ENCODE data around the gene MYOZ1.

MYOZ1 gene

DNA sequence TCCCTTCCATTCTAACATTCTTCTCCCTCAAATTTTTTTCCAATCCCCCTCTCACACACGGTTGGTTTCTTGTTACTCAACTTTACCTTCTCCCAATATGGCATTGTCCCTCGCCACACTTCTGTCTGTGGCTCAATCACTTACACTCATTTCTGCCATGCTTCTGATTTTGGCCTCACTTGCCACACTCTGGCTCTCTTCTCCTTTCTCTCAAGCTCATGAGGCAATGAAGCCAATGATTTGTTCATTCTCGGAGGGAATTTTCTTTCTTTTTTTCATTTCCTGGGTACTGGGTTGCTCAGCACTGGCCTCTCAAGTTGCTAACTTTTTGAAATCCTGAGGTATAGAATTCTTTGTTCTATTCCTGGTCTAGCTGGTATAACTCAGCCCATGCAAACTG lies 4.0 kb upstream of the MYOZ1 start:
- Histone ChIP-seq H3K4me3 (ENCODE audit: low read depth, low read length) (no peak overlapping the region), H3K36me3 (replicated peaks) (no peaks in the 10 kb centered on the region), H3K27me3 (replicated peaks) (no peaks in the 10 kb centered on the region), H3K27ac (no peak overlapping the region)
- DNase-seq, result no peak
- in situ Hi-C loops (cut with HindIII; ENCODE audit: low pct_ligation_motif_present, low sequenced_read_pairs), result no loop called here
- TF ChIP-seq, protein P1, sequence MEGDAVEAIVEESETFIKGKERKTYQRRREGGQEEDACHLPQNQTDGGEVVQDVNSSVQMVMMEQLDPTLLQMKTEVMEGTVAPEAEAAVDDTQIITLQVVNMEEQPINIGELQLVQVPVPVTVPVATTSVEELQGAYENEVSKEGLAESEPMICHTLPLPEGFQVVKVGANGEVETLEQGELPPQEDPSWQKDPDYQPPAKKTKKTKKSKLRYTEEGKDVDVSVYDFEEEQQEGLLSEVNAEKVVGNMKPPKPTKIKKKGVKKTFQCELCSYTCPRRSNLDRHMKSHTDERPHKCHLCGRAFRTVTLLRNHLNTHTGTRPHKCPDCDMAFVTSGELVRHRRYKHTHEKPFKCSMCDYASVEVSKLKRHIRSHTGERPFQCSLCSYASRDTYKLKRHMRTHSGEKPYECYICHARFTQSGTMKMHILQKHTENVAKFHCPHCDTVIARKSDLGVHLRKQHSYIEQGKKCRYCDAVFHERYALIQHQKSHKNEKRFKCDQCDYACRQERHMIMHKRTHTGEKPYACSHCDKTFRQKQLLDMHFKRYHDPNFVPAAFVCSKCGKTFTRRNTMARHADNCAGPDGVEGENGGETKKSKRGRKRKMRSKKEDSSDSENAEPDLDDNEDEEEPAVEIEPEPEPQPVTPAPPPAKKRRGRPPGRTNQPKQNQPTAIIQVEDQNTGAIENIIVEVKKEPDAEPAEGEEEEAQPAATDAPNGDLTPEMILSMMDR (IDR thresholded peaks at IDR 0.05; ENCODE audit: low read depth, low read length, missing control alignments), result no peak

DNA sequence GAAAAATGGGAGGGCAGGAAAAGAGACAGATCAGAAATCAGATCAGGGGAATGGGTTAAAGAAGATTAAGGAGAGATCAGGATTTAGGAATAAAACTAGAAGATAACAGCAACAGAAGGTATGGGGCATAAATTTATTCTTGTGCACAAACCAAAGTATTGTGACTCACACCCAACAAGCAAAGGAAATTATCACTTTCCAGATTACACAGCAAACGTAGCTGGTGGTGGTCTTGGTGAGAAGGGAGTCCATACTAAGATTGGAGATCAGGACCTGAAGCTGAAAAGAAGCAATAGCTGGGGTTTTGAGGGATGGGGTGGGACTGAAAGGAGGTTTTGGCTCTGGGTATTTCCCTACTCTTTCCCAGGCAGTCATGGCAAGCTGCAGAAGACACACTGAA lies 3.5 kb upstream of the MYOZ1 start:
- Histone ChIP-seq H3K27me3 (replicated peaks) (no peaks in the 10 kb centered on the region), H3K27ac (no peak overlapping the region), H3K4me3 (ENCODE audit: low read depth, low read length) (no peak overlapping the region), H3K36me3 (replicated peaks) (no peaks in the 10 kb centered on the region)
- TF ChIP-seq, protein P1 (IDR thresholded peaks at IDR 0.05; ENCODE audit: low read depth, low read length, missing control alignments), result no peak
- no peak for DNase-seq
- in situ Hi-C loops (cut with HindIII; ENCODE audit: low pct_ligation_motif_present, low sequenced_read_pairs), result no loop called here

DNA sequence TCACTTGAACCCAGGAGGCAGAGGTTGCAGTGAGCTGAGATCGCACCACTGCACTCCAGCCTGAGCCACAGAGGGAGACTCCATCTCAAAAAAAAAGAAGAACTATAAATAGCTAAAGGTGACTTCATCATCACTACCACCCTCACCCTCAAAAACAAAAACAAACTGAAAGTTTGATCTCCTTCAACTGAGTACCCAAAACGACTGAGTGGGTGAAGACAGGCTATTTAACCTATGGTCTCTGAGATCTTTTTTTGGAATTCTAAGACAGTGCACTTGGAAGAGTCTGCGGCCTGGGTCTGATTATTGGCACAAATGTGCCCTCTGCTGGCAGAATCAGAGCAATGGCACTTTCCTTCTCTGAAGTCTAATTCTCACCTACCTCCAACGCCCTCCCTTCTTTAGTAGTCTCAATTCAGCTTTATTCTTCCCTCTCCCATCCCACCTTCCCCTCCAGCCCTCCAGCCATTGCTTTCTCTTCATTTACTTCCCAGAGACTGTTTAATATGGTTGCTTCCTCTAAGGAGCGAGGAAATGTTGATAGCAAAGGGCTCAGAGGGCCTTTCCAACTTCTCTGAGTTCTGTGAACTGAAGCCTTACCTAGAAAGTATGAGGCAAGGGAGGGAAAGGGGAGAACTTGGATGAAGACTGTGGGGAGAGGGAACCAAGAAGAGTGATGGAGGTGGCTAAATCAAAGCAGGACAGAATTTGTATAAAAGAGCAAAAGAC lies 2.9 kb upstream of the MYOZ1 start:
- Histone ChIP-seq H3K27me3 (replicated peaks) (no peaks in the 10 kb centered on the region), H3K4me3 (ENCODE audit: low read depth, low read length) (no peak overlapping the region), H3K27ac (no peak overlapping the region), H3K36me3 (replicated peaks) (no peaks in the 10 kb centered on the region)
- DNase-seq, result peak; percentile 45
- in situ Hi-C loops (cut with HindIII; ENCODE audit: low pct_ligation_motif_present, low sequenced_read_pairs), result no loop called here
- TF ChIP-seq, protein P1 (IDR thresholded peaks at IDR 0.05; ENCODE audit: low read depth, low read length, missing control alignments), result peak; percentile 85

DNA sequence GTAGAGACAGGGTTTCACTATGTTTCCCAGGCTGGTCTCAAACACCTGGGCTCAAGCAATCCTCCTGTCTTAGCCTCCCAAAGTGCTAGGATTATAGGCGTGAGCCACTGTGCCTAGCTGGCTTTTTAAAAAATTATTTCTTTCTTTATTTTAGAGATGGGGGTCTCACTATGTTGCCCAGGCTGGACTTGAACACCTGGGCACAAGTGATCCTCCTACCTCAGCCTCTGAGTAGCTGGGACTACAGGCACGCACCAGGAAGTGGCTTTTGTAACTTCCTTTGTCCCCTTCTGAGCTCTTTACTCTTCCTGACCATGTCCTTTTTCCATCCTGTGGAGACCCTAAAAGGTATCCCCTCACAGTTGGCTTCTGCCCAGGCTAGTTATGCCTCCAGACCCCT lies 2.1 kb upstream of the MYOZ1 start:
- H3K27me3 ChIP-seq (replicated peaks), result no peaks in the 10 kb centered on the region
- no peak overlapping the region for H3K27ac ChIP-seq
- TF ChIP-seq, protein P1 (IDR thresholded peaks at IDR 0.05; ENCODE audit: low read depth, low read length, missing control alignments), result no peak
- no peak for DNase-seq
- no peak overlapping the region for H3K4me3 ChIP-seq (ENCODE audit: low read depth, low read length)
- in situ Hi-C loops (cut with HindIII; ENCODE audit: low pct_ligation_motif_present, low sequenced_read_pairs), result no loop called here
- no peaks in the 10 kb centered on the region for H3K36me3 ChIP-seq (replicated peaks)

DNA sequence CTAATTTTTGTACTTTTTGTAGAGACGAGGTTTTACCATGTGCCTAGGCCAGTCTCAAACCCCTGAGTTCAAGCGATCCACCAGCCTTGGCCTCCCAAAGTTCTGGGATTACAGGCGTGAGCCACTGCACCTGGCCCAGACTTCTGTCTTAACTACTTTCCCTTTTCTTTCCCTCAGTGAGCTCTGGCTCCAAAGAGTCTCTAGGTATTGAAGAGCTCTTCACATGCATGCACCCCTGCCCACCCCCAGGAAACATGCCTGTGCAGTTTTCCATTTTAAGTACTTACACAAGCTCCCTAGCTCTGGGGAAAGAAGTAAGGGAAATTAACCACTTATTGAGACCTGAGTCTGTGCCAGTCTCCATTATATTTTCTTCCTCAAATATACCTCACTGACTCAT lies 2.0 kb downstream of the MYOZ1 start:
- Histone ChIP-seq H3K36me3 (replicated peaks) (no peaks in the 10 kb centered on the region), H3K4me3 (ENCODE audit: low read depth, low read length) (no peak overlapping the region), H3K27me3 (replicated peaks) (no peaks in the 10 kb centered on the region), H3K27ac (no peak overlapping the region)
- TF ChIP-seq, protein P1 (IDR thresholded peaks at IDR 0.05; ENCODE audit: low read depth, low read length, missing control alignments), result no peak
- no peak for DNase-seq
- in situ Hi-C loops (cut with HindIII; ENCODE audit: low pct_ligation_motif_present, low sequenced_read_pairs), result no loop called here

DNA sequence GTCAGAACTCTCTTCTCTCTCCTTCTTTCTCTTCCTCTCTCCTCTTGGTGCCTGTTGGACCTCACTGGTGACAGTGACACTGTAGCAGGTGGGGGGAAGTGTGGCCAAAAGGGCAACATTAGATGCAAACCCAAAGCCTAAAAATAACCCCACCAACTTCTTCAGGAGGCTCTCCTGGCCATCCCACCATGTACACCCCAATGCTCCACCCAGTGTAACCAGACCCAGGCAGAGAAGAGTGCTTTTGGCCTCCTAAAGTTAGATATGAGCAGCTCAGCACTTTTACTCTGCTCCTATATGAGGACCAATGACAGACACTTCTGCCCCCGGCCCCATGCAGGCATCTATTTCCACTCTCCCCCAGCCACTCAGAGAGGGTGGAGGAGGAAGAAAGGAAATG lies 5.5 kb downstream of the MYOZ1 start:
- Histone ChIP-seq H3K27ac (no peak overlapping the region), H3K36me3 (replicated peaks) (no peaks in the 10 kb centered on the region), H3K27me3 (replicated peaks) (no peaks in the 10 kb centered on the region), H3K4me3 (ENCODE audit: low read depth, low read length) (no peak overlapping the region)
- no peak for DNase-seq
- in situ Hi-C loops (cut with HindIII; ENCODE audit: low pct_ligation_motif_present, low sequenced_read_pairs), result no loop called here
- TF ChIP-seq, protein P1 (IDR thresholded peaks at IDR 0.05; ENCODE audit: low read depth, low read length, missing control alignments), result no peak
